Panc1 (cell line): ENCODE measurements around the gene RIC8B. TPM values are rescaled to one million over a fixed set of nuclear protein-coding genes. Genes with fewer than 3 reads are reported as not detected.

Experiments used
- ATAC-seq: fragments of 200-7000 bp; cut with Tn5 transposase; 2 replicates; pipeline ENCODE4 v1.9.1; 2020; ENCODE audit warnings: mild to moderate bottlenecking, moderate library complexity
- BruUV-seq: library from RNA; stranded (reverse); fragments of 400-500 nt; replicated peaks from 2 replicates; lab custom pipeline; 2021; lab: Mats Ljungman, UMichigan
- CTCF ChIA-PET: fragments of 300-600 bp; sonication (Branson Sonifier 250); formaldehyde crosslinking; loops from one replicate; lab custom pipeline; 2022; ENCODE audit warnings: antibody characterized with exemption; lab: Charles Lee
- POLR2A ChIA-PET: fragments of 300-600 bp; sonication (Branson Sonifier 250); formaldehyde crosslinking; loops from one replicate; lab custom pipeline; 2022; ENCODE audit warnings: antibody characterized with exemption; lab: Charles Lee
- DNase-seq: peaks from one replicate; pipeline ENCODE4 v3.0.0-alpha.2; 2010; ENCODE audit warnings: low read depth, low spot score
- H3K27ac ChIP-seq: 2 replicates; pipeline ENCODE4 v1.5.1; 2011; ENCODE audit warnings: mild to moderate bottlenecking, low read length, inconsistent platforms
- H3K27me3 ChIP-seq: fragments of 200-500 bp; sonication (Bioruptor generic); 2 replicates; pipeline ENCODE4 v1.6.0; 2014; ENCODE audit warnings: low read length, inconsistent platforms; ENCODE audit not compliant: control insufficient read depth, insufficient read depth
- H3K36me3 ChIP-seq: fragments of 200-500 bp; sonication (Bioruptor generic); 2 replicates; pipeline ENCODE4 v1.5.1; 2014; ENCODE audit warnings: inconsistent platforms, mild to moderate bottlenecking, low read length, moderate library complexity; ENCODE audit not compliant: control insufficient read depth, insufficient read depth
- H3K4me1 ChIP-seq: 2 replicates; pipeline ENCODE4 v1.5.1; 2011; ENCODE audit warnings: inconsistent platforms, mild to moderate bottlenecking, low read length, moderate library complexity; ENCODE audit not compliant: control insufficient read depth, insufficient read depth
- H3K4me3 ChIP-seq, 2 experiments: 2 replicates each; pipeline ENCODE4 v1.5.1; 2011 to 2012; ENCODE audit warnings: low read depth in 2 of 2, low read length in 2 of 2, mild to moderate bottlenecking in 2 of 2, inconsistent platforms in 1 of 2, moderate library complexity in 1 of 2
- H3K9me3 ChIP-seq: fragments of 200-500 bp; sonication (Bioruptor generic); 2 replicates; pipeline ENCODE4 v1.5.1; 2014; ENCODE audit warnings: low read depth, mild to moderate bottlenecking, inconsistent platforms, low read length, moderate library complexity; ENCODE audit not compliant: control insufficient read depth, insufficient read depth
- POLR2AphosphoS5 ChIP-seq: IDR thresholded peaks from 2 replicates; pipeline ENCODE4 v1.6.1; 2012; ENCODE audit warnings: mild to moderate bottlenecking, low read depth, low read length, moderate library complexity
- SIN3A ChIP-seq: IDR thresholded peaks from 2 replicates; pipeline ENCODE4 v1.6.1; 2012; ENCODE audit warnings: low read depth, mild to moderate bottlenecking, low read length, moderate library complexity, borderline replicate concordance; ENCODE audit not compliant: insufficient read depth
- TCF7L2 ChIP-seq: IDR thresholded peaks from 2 replicates; pipeline ENCODE4 v1.6.1; 2011; ENCODE audit warnings: mild to moderate bottlenecking, low read depth, low read length, inconsistent platforms
- in situ Hi-C: cut with HindIII; loops from 2 replicates; pipeline ENCODE4 v1.10.0; 2016; ENCODE audit warnings: low sequenced_read_pairs, low pct_unique_long_range_greater_than_20kb
- intact Hi-C: fragments of 100-400 bp; cut with micrococcal nuclease; formaldehyde crosslinking; loops from one replicate; pipeline ENCODE4 v1.10.0; 2022; ENCODE audit not compliant: unreplicated experiment
- total RNA-seq: library from RNA; stranded (reverse); gene quantifications from one replicate; pipeline ENCODE4 v1.2.1, GENCODE V29; 2021; ENCODE audit not compliant: unreplicated experiment
- TF ChIP-seq, protein P1 (sequence below): fragments of 450-650 bp; IDR thresholded peaks from 2 replicates; pipeline ENCODE4 v1.5.1; 2017; ENCODE audit warnings: mild to moderate bottlenecking
- TF ChIP-seq, protein P2 (sequence below), 2 experiments: IDR thresholded peaks; 2 replicates each; pipeline ENCODE4 v1.6.1; 2011 to 2012; ENCODE audit warnings: low read depth in 2 of 2, control low read depth in 1 of 2, low read length in 1 of 2, mild to moderate bottlenecking in 1 of 2, moderate library complexity in 1 of 2; ENCODE audit not compliant: insufficient read depth in 1 of 2

The RIC8B gene
- total RNA-seq, 1 experiment from 2014 or later, result 16.1 TPM

DNA sequence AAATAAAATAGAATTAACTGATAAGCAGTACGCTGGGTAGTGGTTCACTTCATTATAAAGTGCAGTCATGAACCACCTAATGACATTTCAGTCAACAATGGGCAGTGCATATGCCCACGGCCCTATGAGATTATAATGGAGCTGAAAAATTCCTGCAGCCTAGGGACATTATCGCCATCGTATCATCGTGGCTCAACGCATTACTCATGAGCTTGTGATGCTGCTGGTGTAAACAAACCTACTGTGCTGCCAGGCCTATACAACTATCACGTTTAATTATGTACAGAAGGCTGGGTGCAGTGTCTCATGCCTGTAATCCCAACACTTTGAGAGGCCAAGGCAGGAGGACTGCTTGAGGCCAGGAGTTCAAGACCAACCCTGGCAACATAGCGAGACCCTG is 119.0 kb downstream of the RIC8B start:
- CTCF ChIA-PET, result no interaction called here

DNA sequence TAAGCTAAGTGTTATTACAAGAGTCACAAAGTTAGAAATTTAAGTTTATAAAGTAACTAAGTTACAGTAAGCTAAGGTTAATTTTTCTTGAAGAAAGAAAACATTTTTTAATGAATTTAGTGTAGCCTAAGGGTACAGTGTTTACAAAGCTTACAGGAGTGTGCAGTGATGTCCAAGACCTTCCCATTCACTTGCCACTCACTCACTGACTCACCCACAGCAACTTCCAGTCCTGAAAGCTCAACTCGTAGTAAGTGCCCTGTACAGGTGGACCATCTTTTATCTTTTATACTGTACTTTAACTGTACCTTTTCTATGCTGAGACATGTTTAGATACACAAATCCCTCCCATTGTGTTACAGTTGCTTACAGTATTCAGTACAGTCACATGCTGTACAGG is 120.3 kb downstream of the RIC8B start:
- intact Hi-C loops (no loop called here), in situ Hi-C loops (no loop called here)
- H3K27me3 ChIP-seq, result no peaks in the 10 kb centered on the region
- TF ChIP-seq, protein P1, sequence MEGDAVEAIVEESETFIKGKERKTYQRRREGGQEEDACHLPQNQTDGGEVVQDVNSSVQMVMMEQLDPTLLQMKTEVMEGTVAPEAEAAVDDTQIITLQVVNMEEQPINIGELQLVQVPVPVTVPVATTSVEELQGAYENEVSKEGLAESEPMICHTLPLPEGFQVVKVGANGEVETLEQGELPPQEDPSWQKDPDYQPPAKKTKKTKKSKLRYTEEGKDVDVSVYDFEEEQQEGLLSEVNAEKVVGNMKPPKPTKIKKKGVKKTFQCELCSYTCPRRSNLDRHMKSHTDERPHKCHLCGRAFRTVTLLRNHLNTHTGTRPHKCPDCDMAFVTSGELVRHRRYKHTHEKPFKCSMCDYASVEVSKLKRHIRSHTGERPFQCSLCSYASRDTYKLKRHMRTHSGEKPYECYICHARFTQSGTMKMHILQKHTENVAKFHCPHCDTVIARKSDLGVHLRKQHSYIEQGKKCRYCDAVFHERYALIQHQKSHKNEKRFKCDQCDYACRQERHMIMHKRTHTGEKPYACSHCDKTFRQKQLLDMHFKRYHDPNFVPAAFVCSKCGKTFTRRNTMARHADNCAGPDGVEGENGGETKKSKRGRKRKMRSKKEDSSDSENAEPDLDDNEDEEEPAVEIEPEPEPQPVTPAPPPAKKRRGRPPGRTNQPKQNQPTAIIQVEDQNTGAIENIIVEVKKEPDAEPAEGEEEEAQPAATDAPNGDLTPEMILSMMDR, result no peak
- TF ChIP-seq, protein P2, sequence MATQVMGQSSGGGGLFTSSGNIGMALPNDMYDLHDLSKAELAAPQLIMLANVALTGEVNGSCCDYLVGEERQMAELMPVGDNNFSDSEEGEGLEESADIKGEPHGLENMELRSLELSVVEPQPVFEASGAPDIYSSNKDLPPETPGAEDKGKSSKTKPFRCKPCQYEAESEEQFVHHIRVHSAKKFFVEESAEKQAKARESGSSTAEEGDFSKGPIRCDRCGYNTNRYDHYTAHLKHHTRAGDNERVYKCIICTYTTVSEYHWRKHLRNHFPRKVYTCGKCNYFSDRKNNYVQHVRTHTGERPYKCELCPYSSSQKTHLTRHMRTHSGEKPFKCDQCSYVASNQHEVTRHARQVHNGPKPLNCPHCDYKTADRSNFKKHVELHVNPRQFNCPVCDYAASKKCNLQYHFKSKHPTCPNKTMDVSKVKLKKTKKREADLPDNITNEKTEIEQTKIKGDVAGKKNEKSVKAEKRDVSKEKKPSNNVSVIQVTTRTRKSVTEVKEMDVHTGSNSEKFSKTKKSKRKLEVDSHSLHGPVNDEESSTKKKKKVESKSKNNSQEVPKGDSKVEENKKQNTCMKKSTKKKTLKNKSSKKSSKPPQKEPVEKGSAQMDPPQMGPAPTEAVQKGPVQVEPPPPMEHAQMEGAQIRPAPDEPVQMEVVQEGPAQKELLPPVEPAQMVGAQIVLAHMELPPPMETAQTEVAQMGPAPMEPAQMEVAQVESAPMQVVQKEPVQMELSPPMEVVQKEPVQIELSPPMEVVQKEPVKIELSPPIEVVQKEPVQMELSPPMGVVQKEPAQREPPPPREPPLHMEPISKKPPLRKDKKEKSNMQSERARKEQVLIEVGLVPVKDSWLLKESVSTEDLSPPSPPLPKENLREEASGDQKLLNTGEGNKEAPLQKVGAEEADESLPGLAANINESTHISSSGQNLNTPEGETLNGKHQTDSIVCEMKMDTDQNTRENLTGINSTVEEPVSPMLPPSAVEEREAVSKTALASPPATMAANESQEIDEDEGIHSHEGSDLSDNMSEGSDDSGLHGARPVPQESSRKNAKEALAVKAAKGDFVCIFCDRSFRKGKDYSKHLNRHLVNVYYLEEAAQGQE (IDR thresholded peaks at IDR 0.05; ENCODE audit: insufficient read depth in 1 of 2, low read depth in 2 of 2, low read length in 1 of 2), result no peak
- TF ChIP-seq SIN3A (no peak), POLR2AphosphoS5 (no peak), TCF7L2 (no peak)
- ATAC-seq (no peak), DNase-seq (no peak)
- H3K4me3 ChIP-seq, result no peak overlapping the region
- H3K4me1 ChIP-seq, result no peaks in the 10 kb centered on the region
- no peaks in the 10 kb centered on the region for H3K36me3 ChIP-seq
- H3K9me3 ChIP-seq, result no peaks in the 10 kb centered on the region
- POLR2A ChIA-PET, result no interaction called here
- no TSS peak for BruUV-seq
- H3K27ac ChIP-seq, result no peak overlapping the region
- CTCF ChIA-PET, result interaction anchor here (0.6 kb wide), 1 partner anchor 53 kb away, joined by 4 read pairs; no protein-coding TSS in a partner anchor

More for the DNA sequence above, 119.0 kb downstream of the RIC8B start:
- H3K27ac ChIP-seq, result no peak overlapping the region
- H3K4me3 ChIP-seq, result no peak overlapping the region
- H3K4me1 ChIP-seq, result no peaks in the 10 kb centered on the region
- H3K36me3 ChIP-seq, result no peaks in the 10 kb centered on the region
- POLR2A ChIA-PET, result no interaction called here
- no TSS peak for BruUV-seq
- H3K27me3 ChIP-seq, result no peaks in the 10 kb centered on the region
- intact Hi-C loops, result no loop called here
- in situ Hi-C loops, result no loop called here
- DNase-seq (peak; percentile 36), ATAC-seq (peak; percentile 78)
- no peaks in the 10 kb centered on the region for H3K9me3 ChIP-seq
- TF ChIP-seq, protein P2 (IDR thresholded peaks at IDR 0.05; ENCODE audit: insufficient read depth in 1 of 2, low read depth in 2 of 2, low read length in 1 of 2), result no peak
- TF ChIP-seq SIN3A, result no peak
- TF ChIP-seq TCF7L2, result no peak
- TF ChIP-seq, protein P1, result no peak
- no peak for TF ChIP-seq POLR2AphosphoS5
